Effector memory CD8-positive, alpha-beta T cell (primary cell): Measurements from ENCODE around the gene BDH1.
A peak's percentile ranks its signal among the peaks of the same experiment; 100 is the strongest.

ENCODE experiments used
- ATAC-seq: fragments of 150-1000 bp; cut with Tn5 transposase; replicated peaks from 2 replicates; pipeline ENCODE4 v1.10.0; 2021; ENCODE audit warnings: mild to moderate bottlenecking, moderate library complexity
- DNase-seq, 3 experiments: peaks; one replicate each; pipeline ENCODE4 v3.0.0; 2021
- H3K27ac Mint-ChIP-seq, 2 donors: one replicate each; pipeline ENCODE4 v1.8.0; 2022; ENCODE audit warnings: mild to moderate bottlenecking in 2 of 2, mixed read lengths in 2 of 2, moderate library complexity in 2 of 2
- H3K27me3 Mint-ChIP-seq, 2 donors: one replicate each; pipeline ENCODE4 v1.8.0; 2022; ENCODE audit warnings: mixed read lengths in 2 of 2
- H3K36me3 Mint-ChIP-seq: one replicate; pipeline ENCODE4 v1.8.0; 2022; ENCODE audit warnings: mild to moderate bottlenecking, moderate library complexity, mixed read lengths; ENCODE audit not compliant: insufficient read depth
- H3K4me1 Mint-ChIP-seq, 2 donors: one replicate each; pipeline ENCODE4 v1.8.0; 2022; ENCODE audit warnings: low read depth in 2 of 2, mixed read lengths in 2 of 2
- H3K4me3 Mint-ChIP-seq, 2 donors: one replicate each; pipeline ENCODE4 v1.8.0; 2022; ENCODE audit warnings: mild to moderate bottlenecking in 2 of 2, mixed read lengths in 2 of 2, moderate library complexity in 2 of 2
- H3K9me3 Mint-ChIP-seq, 2 donors: one replicate each; pipeline ENCODE4 v1.8.0; 2022; ENCODE audit warnings: mixed read lengths in 2 of 2

BDH1 gene

GRCh38 chr3:197465197-197465995 is 90.4 kb downstream of the BDH1 start:
- no peaks in the 10 kb centered on the region for H3K4me1 Mint-ChIP-seq
- H3K27me3 Mint-ChIP-seq: peaks cover 56 to 59% of the 10 kb centered on the region in 2 donors
- ATAC-seq: no peak
- peaks cover 5% of the 10 kb centered on the region for H3K36me3 Mint-ChIP-seq
- H3K27ac Mint-ChIP-seq: no peak overlapping the region
- no peak overlapping the region for H3K4me3 Mint-ChIP-seq
- DNase-seq: no peak
- no peaks in the 10 kb centered on the region for H3K9me3 Mint-ChIP-seq

- peaks cover 55 to 56% of the 10 kb centered on the region in 2 donors for H3K27me3 Mint-ChIP-seq
- peaks cover 11% of the 10 kb centered on the region for H3K36me3 Mint-ChIP-seq
- ATAC-seq (no peak), DNase-seq (no peak)
- H3K4me1 Mint-ChIP-seq: peaks cover 0 to 1% of the 10 kb centered on the region in 2 donors
- H3K9me3 Mint-ChIP-seq: no peaks in the 10 kb centered on the region
- H3K4me3 Mint-ChIP-seq: no peak overlapping the region
- no peak overlapping the region for H3K27ac Mint-ChIP-seq
Observed at GRCh38 chr3:197464794-197465193, 91.0 kb downstream of the BDH1 start.

DNA sequence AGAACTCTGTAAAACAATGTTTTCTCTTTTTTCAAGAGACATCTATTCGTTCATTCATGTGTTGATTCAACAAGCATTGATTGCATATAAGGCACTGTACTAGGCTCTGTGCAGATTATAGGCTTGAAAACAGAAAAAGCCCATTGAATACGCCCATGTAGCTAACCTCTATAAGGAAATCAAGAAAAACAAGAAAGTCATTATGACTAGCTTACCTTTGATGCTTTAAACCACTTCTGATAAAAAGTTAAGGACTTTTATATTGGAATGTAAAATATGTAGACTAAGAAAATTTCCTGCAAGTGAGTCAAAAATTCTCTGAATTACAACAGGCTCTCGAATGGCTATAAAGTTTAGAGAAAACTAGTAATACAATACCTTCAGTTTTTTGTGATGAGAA is 92.5 kb downstream of the BDH1 start:
- no peak overlapping the region for H3K27ac Mint-ChIP-seq
- H3K9me3 Mint-ChIP-seq: no peaks in the 10 kb centered on the region
- H3K36me3 Mint-ChIP-seq: peaks cover 25% of the 10 kb centered on the region
- peaks cover 0 to 6% of the 10 kb centered on the region in 2 donors for H3K4me1 Mint-ChIP-seq
- no peak overlapping the region for H3K4me3 Mint-ChIP-seq
- peaks cover 40 to 43% of the 10 kb centered on the region in 2 donors for H3K27me3 Mint-ChIP-seq
- DNase-seq: no peak
- no peak for ATAC-seq

GRCh38 chr3:197462808-197463207 is 93.0 kb downstream of the BDH1 start:
- Mint-ChIP-seq H3K27ac (no peak overlapping the region), H3K9me3 (no peaks in the 10 kb centered on the region), H3K4me3 (no peak overlapping the region), H3K36me3 (peaks cover 25% of the 10 kb centered on the region), H3K4me1 (peaks cover 0 to 6% of the 10 kb centered on the region in 2 donors), H3K27me3 (peaks cover 36 to 39% of the 10 kb centered on the region in 2 donors)
- no peak for ATAC-seq
- DNase-seq: no peak

- Mint-ChIP-seq H3K4me1 (peaks cover 12 to 14% of the 10 kb centered on the region in 2 donors), H3K27me3 (peaks cover 22% of the 10 kb centered on the region in 2 donors), H3K36me3 (peaks cover 25% of the 10 kb centered on the region), H3K27ac (peak overlapping the region in 1 of 2 donors; percentile 96), H3K4me3 (no peak overlapping the region), H3K9me3 (no peaks in the 10 kb centered on the region)
- no peak for ATAC-seq
- DNase-seq: no peak
Observed at GRCh38 chr3:197460639-197461038, 95.1 kb downstream of the BDH1 start.

- Mint-ChIP-seq H3K27ac (peak overlapping the region in 1 of 2 donors; percentile 96), H3K27me3 (peaks cover 16 to 20% of the 10 kb centered on the region in 2 donors), H3K4me3 (no peak overlapping the region), H3K9me3 (no peaks in the 10 kb centered on the region), H3K36me3 (peaks cover 29% of the 10 kb centered on the region), H3K4me1 (peaks cover 14 to 19% of the 10 kb centered on the region in 2 donors)
- no peak for DNase-seq
- no peak for ATAC-seq
Observed at GRCh38 chr3:197460002-197460401, 95.8 kb downstream of the BDH1 start.
